GM19397 (cell line): ENCODE results near the gene CARD19.

Source experiments
- ATAC-seq: cut with Tn5 transposase; IDR thresholded peaks from one replicate; pipeline ENCODE4 v1.9.1; 2021; ENCODE audit warnings: mild to moderate bottlenecking, moderate library complexity; ENCODE audit not compliant: unreplicated experiment

The CARD19 gene

GRCh38 chr9:93149361-93149760 lies 53.3 kb downstream of the CARD19 start:
- ATAC-seq: no peak

- ATAC-seq: no peak
Observed at GRCh38 chr9:93151097-93151784, 55.2 kb downstream of the CARD19 start.

GRCh38 chr9:93154293-93154903 lies 58.4 kb downstream of the CARD19 start:
- no peak for ATAC-seq

GRCh38 chr9:93155716-93156474 lies 59.9 kb downstream of the CARD19 start:
- no peak for ATAC-seq

GRCh38 chr9:93156475-93157008 lies 60.5 kb downstream of the CARD19 start:
- no peak for ATAC-seq

- ATAC-seq: peak; percentile 93
Observed at GRCh38 chr9:93159601-93160471, 63.8 kb downstream of the CARD19 start.

- no peak for ATAC-seq
Observed at GRCh38 chr9:93161786-93162562, 66.0 kb downstream of the CARD19 start.
